Nucleus accumbens (tissue), 56 donors: ENCODE measurements around the gene GCDH.
"Not testable (repeated sequence)": the region's sequence is repeated elsewhere in the genome, so short reads cannot be mapped to it uniquely, and the experiment has no call there.

Experiments used
- DNase-seq, 56 donors: peaks; one replicate each; lab custom pipeline; 2025; lab: John Stamatoyannopoulos, UW

GCDH gene

GRCh38 chr19:12896460-12896859 lies 5.5 kb downstream of the GCDH start:
- DNase-seq, result no peak

- no peak for DNase-seq
Measured at GRCh38 chr19:12899891-12900518, 9.0 kb downstream of the GCDH start.

GRCh38 chr19:12907166-12907565 lies 16.2 kb downstream of the GCDH start:
- no peak for DNase-seq

- DNase-seq, result no peak
Measured at GRCh38 chr19:12912571-12912970, 21.6 kb downstream of the GCDH start.

- DNase-seq, result peak in 54 of 56 donors; percentile 28 to 91 (median 66)
Measured at GRCh38 chr19:12913011-12913561, 22.1 kb downstream of the GCDH start.

- peak in 13 of 56 donors; percentile 1 to 25 (median 11) for DNase-seq
Measured at GRCh38 chr19:12913851-12914690, 23.1 kb downstream of the GCDH start.

GRCh38 chr19:12915860-12916259 lies 24.9 kb downstream of the GCDH start:
- not testable (repeated sequence) for DNase-seq

GRCh38 chr19:12918253-12918652 lies 27.3 kb downstream of the GCDH start:
- no peak for DNase-seq

GRCh38 chr19:12921047-12921446 lies 30.1 kb downstream of the GCDH start:
- no peak for DNase-seq

GRCh38 chr19:12922959-12923358 lies 32.0 kb downstream of the GCDH start:
- DNase-seq, result no peak

GRCh38 chr19:12924621-12925310 lies 33.8 kb downstream of the GCDH start:
- DNase-seq, result no peak

- no peak for DNase-seq
Measured at GRCh38 chr19:12930002-12930645, 39.2 kb downstream of the GCDH start.

GRCh38 chr19:12932392-12933286 lies 41.7 kb downstream of the GCDH start:
- no peak for DNase-seq

GRCh38 chr19:12933287-12934072 lies 42.5 kb downstream of the GCDH start, which contains the start of gene FARSA:
Gene FARSA, minus strand, starts transcription at chr19:12933711. Its CDS starts 15 bp downstream, at chr19:12933696.
- peak; percentile 51 to 97 (median 92) for DNase-seq

GRCh38 chr19:12935071-12935470 lies 44.1 kb downstream of the GCDH start:
- no peak for DNase-seq

GRCh38 chr19:12936582-12936981 lies 45.6 kb downstream of the GCDH start:
- no peak for DNase-seq

GRCh38 chr19:12937093-12937926 lies 46.4 kb downstream of the GCDH start:
- peak in 10 of 56 donors; percentile 9 to 41 (median 25) for DNase-seq
